ENCODE results near the gene POLN.

- TF ChIP-seq CTCF (IDR thresholded peaks at IDR 0.05; ENCODE audit: low read depth, low read length) (no peak), POLR2A (IDR thresholded peaks at IDR 0.05; ENCODE audit: extremely low read depth, insufficient read length) (no peak)
Measured at GRCh38 chr4:2104556-2105345, 137.2 kb downstream of the POLN start.
